Activated CD8-positive, alpha-beta memory T cell treated with anti-CD3 and anti-CD28 coated beads, Interleukin-2, amount 50 U/mL, for 48 hours (primary cell): Measurements from ENCODE around the gene KCTD19.

Source experiments
- DNase-seq: peaks from one replicate; pipeline ENCODE4 v3.0.0-alpha.2; 2020

KCTD19 gene

GRCh38 chr16:67281536-67282446 is 44.8 kb downstream of the KCTD19 start:
- no peak for DNase-seq

DNA sequence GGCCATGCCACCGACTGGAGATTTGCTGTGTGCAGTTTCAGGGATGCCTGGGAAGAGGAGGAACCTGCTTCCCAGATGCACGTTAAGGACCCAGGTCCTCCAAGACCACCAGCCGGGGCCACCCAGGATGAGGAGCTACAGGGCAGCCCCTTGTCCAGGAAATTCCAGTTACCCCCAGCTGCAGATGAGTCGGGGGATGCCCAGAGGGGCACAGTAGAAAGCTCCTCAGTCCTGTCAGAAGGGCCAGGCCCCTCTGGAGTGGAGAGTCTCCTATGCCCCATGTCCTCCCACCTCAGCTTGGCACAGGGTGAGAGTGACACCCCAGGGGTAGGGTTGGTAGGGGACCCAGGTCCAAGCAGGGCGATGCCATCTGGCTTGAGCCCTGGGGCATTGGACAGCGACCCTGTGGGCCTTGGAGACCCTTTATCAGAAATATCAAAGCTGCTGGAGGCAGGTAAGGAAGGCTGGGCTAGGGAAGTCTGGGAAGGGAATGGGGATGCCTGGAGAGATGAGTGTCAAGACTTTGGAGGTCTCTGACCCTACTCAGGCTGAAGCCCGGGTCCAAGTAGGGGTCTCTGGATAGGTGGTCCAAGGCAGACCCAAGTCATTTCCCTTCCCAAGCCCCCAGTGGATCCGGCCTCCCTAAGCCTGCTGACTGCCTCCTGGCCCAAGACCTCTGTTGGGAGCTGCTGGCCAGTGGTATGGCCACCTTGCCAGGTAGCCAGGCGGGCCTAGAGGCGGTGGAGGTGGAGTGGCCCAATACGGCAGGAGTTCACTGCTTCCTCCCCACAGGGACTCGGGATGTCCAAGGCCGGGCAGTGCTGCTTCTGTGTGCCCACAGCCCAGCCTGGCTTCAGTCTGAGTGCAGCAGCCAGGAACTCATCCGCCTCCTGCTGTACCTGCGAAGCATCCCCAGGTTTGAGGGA is 46.2 kb downstream of the KCTD19 start:
- no peak for DNase-seq

- DNase-seq: peak; percentile 92
These were observed 47.0 kb downstream of the KCTD19 start, which contains the start of gene PLEKHG4 for GRCh38 chr16:67279296-67280089. Gene PLEKHG4, plus strand, starts transcription at chr16:67279532. Its CDS starts 513 bp downstream, at chr16:67280045.

DNA sequence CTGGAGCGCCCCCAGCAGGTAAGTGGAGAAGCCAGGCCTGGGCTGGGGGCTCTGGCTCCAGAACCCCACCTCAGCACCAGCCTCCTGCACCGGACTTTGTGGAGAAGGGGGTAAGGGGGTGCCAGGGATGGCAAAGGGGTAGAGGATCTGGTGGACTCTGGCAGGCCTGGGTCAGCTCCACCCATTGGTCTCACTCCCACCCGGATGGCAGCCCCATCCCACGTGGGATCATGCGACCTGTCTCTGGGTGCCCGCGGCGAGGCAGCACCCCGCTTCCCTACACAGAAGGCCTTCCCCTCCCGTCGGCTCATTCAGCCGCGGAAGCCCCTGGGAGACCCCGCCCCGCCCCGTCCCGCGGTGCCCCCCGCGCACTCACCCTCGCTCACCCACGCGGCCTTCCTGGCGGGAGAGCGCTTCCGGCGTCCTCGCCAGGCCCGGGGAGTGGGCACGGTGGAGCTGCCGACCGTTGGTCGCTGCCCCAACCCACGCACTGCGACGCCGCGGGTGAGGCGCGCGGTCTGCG is 47.7 kb downstream of the KCTD19 start:
- peak; percentile 83 for DNase-seq

GRCh38 chr16:67277999-67278772 is 48.4 kb downstream of the KCTD19 start:
- DNase-seq: no peak

DNA sequence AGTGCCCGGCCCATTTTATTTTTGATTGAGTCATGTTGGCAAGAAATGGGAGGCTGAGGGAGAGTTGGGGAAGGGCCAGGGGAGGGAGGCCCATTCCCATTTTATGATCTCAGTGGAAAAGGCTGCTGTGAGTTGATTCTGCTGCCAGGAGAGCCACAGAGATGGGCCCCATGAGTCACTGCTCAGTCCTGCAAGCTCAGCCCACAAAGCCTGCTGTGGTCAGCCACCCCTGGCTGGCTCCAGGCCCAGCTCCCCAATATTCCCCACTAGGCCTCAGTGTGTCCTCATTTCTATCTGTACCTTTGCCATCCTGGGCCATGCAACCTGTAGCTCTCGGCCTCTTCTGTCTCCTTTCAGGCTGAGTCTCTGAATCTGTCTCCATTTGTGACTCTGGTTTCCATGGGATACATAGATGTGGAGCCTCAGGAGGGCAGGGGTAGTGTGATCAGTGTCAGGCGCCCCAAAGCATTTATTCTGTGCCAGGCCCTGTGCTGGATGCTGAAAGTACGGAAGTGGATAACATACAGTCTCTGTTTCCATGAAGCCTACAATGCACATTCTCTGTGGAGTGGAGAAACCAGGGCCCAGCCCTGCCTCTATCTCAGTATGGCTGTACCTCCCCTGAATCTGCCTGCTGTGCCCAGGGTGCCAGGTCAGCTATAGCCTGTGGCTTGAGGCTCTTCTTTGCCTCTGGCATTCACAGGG is 49.1 kb downstream of the KCTD19 start:
- DNase-seq: no peak

DNA sequence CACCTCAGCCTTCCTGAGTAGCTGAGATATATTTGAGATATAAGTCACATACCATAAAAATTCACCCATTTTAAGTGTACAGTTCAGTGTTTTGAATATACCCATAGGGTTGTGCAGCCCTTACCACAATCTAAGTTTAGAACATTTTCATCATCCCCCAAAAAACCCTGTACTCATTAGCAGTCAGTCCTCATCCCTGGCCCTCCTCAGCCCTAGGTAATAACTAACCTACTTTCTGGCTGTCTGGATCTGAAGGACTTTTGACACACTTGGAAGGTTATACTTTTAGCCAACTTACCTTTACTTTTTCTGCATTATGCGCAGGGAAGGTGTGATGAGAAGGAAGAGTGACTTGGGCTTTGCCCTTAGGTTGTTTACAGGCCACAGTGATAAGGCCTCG is 51.2 kb downstream of the KCTD19 start:
- DNase-seq: no peak

DNA sequence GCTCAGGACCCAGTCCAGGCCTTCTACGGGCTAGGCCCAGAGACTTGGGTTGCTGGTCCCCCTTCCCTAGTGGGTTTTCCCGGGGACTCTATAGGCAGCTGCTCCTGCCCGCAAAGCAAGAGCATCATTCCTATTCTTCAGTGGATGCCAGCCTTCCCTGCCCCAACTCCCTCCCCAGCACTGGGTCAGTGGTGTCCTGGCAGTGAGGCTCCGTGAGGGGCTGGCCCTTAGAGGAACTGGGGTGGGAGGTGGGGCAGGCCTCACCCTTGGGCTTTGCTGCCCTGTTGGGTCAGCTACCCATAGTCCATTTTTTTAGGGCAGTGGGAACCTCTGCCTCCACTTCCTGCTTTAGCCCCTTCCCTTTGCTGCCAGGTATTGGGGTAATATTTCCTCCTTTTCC is 55.1 kb downstream of the KCTD19 start:
- no peak for DNase-seq

DNA sequence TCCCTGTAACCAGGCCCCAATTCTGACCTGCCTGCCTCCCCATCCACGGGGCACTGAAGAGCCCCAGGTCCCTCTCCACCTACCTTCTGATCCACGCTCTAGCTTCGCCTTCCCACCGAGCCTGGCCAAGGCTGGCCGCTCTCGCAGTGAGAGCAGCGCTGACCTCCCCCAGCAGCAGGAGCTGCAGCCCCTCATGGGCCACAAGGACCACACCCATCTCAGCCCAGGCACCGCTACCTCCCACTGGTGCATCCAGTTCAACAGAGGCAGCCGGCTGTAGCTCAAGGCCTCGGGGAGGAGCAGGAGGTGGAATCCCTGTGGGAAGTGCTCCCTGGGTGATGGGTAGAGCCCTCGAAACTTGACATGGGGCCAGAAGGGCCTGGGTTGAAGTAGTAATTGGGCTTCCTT is 55.6 kb downstream of the KCTD19 start:
- DNase-seq: no peak

DNA sequence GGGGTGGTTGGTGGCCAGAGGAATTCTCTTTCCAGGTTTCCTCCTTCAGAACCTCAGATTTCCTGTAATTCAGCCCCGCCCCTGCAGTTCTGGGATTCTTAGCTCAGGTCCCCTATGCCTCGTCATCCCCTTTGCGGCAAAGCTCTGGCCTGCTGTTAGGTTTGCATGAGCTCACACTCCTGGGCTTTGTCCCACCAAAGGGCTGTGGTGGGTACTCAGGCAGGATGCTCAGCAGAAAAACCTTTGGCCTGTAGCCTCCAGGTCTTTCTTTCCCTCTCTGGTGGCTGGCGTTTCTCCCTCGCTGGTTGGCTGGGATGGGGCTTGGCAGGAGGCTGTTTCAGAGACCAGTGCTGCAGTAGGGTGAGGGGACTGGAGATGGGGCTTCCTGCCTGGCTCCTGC is 56.8 kb downstream of the KCTD19 start:
- no peak for DNase-seq

- DNase-seq: no peak
These were observed 58.4 kb downstream of the KCTD19 start for GRCh38 chr16:67268136-67268579.

DNA sequence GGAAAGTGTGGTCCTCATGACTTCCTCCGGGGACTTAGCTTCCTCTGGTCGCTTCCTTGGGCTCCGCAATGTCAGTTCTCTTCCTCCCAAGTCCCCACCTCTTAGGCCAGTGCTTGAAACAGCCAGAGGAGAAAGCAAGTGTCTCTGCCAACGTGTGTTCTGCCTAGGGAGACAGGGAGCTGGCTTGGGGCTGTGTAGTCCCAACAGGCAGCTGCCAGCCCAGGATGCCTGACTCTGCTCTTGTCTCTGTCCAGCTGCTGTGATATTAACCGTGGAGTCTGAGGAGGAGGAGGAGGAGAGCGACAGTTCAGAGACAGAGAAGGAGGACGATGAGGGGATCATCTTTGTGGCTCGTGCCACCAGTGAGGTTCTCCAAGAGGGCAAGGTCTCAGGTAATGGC is 60.7 kb downstream of the KCTD19 start:
- no peak for DNase-seq

- DNase-seq: no peak
These were observed 61.7 kb downstream of the KCTD19 start for GRCh38 chr16:67264866-67265265.

GRCh38 chr16:67264277-67264676 is 62.3 kb downstream of the KCTD19 start:
- DNase-seq: no peak

DNA sequence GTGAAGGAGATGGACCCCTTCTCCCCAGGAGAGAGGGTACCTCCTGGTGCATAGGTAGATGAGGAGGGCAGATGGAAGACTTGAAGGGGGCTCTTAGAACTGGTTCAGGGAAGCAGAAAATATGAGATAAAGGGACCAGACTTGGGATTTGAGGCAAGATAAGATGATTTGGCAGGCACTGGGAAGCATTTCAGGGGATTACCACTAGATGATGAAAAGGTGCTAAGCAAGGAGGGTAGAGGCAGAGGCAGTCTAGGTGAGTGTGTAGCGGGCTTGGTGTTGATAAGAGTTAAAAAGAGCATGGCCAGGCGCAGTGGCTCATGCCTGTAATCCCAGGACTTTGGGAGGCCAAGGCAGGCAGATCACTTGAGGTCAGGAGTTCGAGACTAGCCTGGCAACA is 63.3 kb downstream of the KCTD19 start:
- no peak for DNase-seq

DNA sequence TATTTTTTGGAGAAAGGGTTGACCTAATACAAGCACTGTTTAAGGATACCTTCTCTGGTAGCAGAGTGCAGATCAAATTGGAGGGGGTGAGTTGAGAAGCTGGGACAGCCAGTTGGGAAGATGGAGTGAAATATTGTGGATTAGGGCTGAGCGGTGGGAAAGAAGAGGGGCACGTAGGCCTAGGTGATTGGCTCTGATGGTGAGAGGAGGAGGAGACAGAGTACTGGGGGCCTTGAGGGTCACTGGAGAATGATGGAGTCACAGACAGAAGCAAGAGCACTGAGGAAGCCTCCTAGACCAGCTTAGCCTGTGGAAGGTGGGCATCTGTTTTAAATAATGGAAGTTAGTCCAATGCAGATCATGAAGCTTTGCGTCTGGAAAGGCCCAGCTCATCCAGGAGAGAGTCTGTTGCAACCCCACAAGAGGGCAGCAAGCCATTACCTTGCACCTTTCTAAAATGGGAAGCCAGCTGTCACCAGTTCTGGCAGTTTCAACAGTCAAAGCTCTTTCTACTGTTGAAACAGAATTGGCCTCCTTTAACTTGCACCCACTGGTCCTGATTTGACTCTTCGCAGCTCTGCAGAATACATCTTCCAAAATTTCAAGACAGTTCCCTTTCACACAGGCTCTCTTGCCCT is 66.0 kb downstream of the KCTD19 start:
- no peak for DNase-seq

GRCh38 chr16:67259705-67260104 is 66.8 kb downstream of the KCTD19 start:
- DNase-seq: no peak

DNA sequence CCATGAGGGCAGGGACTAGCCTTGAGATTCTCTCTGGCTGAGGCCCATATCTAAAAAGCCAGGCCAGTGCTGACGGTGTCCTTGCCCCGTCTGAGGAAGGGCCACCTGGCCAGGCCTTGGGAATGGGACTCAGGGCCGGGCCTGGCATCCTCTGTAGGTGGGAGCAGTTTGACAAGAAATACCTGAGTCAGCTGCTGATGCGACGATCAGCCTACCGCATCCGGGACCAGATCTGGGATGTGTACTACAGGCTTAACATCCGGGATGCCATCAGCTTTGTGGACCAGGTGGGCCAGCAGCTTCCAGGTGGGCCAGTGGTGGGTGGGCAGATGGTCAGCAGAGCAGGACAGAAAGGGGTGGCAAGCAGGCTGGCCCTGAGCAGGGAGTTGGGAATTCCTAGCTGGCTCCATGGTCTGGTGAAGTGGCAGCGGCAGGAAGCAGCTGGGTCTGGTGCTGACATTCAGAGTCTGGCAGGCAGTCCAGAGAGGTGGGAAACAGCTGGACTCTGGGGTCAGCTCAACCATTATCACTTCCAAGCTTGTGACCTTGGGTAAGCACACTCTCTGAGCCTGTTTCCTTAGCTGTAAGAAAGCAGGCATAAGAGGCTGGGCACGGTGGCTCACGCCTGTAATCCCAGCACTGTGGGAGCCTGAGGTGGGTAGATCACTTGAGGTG is 68.2 kb downstream of the KCTD19 start:
- DNase-seq: no peak

- DNase-seq: no peak
These were observed 68.9 kb downstream of the KCTD19 start for GRCh38 chr16:67257486-67258160.
